NK-92 (cell line): Measurements from ENCODE around the gene ILK.
A peak's percentile ranks its signal among the peaks of the same experiment; 100 is the strongest.

Source experiments
- DNase-seq: peaks from one replicate; lab custom pipeline; 2025; ENCODE audit not compliant: unreplicated experiment; lab: John Stamatoyannopoulos, UW

The ILK gene

DNA sequence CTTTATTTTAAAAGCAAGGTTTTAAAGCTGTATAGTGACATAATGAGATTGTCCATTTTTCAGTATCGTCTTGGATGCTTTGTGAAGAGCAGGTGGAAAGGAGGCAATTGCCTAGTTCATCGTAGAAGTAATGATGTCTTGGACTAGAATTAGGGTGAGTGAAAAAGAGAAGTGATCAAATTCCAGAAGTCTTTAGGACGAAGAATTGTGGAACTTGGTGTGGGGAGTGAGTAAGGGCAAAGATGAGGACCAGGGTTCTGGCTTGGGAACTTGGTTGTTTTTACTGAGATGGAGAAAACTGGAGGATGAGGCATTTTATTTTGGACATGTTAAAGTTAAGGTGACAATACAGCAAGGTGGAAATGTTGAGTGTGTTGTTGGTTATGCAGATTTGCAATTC is 1.2 kb downstream of the ILK start:
- DNase-seq: no peak

DNA sequence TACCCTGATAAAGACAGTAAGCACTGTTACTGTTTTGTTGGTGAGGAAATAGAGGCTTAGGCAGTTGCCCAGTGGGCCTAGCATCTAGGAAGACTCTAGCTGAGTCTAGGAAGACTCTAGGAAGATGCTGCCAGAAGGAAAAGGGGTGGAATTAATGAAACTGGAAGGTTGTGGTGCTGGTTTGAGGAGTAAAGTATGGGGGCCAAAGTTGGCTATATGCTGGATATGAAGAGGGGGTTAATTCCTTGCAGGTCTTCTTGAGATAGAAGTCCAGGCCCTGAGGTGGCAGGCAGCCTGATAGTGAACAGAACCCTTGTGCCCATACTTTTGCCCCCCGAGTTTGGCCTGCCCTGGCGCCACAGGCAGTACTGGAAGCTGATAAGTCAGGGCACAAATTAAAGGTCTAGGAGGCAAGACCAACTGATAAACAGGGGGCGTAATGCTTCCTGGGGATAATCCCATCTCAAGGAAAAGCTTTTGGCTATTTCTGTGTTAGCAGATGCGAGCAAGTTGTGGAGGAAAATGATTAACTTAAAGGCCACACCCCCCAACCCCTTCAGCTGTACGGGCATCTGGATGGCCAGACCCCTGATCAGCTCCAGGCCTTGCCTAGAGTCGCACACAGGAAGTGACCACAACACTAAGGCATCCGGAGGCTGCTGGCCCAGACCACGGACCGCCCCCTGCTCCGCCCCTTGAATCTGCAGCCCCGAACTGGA is 3.1 kb downstream of the ILK start:
- no peak for DNase-seq

DNA sequence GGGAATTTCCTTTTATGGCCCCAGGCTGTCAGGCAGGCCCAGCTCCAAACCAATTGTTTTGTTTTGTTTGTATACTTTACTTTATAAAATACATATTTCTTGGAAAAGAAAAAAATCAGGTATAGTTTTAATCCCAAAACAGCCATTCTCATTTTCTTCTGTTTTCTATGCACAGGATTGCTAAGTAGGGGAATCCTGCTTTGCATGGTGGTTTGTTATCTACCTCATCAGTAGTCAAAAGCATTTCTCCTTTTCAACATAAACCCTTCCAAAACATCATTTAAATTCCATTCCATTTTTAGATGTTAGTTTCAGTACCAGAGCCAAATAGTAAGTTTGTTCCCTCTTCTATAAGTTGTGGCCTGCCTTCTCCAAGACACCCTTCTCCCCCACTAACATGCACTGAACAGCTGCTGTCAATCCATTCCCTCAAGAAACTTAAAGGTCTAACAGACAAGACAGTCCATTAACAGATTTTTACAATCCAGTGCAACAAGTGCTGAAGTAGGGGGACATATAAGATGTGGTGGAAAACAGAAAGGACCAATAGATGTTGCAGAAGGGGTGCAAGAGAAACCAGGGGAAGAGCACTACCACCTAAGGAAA is 3.7 kb downstream of the ILK start:
- no peak for DNase-seq

DNA sequence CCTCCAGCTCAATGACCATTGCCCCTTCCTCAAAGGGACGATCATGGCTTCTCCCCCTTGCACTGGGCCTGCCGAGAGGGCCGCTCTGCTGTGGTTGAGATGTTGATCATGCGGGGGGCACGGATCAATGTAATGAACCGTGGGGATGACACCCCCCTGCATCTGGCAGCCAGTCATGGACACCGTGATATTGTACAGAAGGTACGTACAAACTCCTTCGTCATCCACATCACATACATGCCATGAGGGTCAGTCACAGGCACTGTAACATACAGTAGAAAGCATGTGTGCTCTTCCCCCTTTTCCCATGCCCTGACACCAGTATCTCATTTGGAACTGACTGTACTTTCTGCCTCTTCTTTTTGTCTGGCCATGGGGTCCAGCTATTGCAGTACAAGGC is 4.4 kb downstream of the ILK start:
- no peak for DNase-seq

DNA sequence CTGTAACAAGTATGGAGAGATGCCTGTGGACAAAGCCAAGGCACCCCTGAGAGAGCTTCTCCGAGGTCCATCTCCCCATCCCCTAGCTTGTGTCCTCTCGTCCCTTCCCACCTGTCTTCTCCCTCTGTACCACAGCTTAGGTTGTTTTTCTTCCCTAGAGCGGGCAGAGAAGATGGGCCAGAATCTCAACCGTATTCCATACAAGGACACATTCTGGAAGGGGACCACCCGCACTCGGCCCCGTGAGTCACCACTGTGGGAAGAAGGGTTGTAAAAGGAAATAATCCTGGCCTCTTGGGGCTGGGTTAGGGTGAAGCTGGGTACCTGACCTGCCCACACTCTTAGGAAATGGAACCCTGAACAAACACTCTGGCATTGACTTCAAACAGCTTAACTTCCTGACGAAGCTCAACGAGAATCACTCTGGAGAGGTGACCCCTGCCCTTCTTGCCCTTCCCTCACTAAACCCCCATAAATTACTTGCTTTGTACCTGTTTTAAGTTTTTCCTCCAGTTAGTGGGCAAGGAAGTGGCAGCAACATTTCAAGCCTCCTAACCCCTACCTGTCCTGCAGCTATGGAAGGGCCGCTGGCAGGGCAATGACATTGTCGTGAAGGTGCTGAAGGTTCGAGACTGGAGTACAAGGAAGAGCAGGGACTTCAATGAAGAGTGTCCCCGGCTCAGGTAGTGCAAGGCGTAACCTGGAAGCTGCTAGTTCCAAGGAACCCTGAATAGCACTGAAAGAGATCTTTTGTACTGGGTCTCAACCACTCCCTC is 5.3 kb downstream of the ILK start:
- no peak for DNase-seq

DNA sequence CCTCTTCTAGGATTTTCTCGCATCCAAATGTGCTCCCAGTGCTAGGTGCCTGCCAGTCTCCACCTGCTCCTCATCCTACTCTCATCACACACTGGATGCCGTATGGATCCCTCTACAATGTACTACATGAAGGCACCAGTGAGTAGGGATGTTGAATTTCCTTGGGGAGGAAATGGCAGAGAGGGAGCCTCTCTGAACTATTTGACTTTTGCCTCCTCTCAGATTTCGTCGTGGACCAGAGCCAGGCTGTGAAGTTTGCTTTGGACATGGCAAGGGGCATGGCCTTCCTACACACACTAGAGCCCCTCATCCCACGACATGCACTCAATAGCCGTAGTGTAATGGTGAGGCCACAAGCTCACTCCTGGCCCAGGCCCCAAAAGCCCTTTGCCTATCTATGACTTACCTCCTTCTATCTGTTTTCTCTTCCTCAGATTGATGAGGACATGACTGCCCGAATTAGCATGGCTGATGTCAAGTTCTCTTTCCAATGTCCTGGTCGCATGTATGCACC is 6.0 kb downstream of the ILK start:
- DNase-seq: no peak

DNA sequence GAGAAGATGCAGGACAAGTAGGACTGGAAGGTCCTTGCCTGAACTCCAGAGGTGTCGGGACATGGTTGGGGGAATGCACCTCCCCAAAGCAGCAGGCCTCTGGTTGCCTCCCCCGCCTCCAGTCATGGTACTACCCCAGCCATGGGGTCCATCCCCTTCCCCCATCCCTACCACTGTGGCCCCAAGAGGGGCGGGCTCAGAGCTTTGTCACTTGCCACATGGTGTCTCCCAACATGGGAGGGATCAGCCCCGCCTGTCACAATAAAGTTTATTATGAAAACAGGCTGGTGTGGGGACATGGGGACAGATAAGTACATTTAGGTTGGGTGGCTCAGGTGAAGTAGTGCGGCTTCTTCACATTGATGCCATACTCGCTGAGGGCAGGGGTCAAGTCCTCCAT is 7.0 kb downstream of the ILK start:
- DNase-seq: no peak

DNA sequence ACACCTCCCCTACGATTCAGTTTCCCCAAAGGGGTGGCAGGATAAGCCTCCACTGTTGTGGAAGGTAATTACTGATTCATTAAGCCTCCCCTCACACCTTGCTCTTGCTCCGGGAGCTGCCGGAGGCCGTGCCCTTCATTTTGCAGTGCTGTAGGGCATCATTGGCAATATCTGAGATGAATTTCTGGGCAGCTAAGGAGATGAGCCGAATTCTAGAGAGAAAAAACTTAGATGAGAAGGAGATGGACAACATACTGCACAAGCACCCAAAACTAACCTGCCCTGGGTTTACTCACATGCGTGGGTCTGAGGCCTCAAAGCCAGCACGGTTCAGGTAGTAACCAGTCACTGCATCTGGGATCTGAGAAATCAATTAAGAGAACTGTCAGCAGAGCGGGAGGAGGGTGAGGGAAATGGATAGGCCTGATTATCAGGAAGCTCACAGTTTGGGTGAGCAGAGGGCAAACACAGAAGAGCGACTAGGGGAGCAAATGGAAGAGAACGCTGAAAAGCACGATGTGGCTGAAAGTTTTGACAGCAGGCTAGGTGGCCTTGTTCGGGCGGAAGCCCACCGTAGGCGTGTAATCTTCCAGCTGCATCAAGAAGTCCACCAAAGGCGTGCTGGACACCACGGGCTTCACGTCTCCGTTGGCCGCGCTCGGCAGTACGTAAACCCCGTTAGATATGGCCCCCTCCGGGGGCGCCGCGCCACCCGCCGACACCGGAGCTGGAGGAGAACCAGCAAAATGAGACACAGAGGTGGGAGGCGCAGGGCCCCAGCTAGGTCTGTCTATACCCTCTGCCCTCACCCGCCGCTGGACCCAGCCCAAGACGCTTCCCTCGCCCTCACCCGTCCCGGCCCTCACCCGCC is 7.8 kb downstream of the ILK start:
- no peak for DNase-seq

DNA sequence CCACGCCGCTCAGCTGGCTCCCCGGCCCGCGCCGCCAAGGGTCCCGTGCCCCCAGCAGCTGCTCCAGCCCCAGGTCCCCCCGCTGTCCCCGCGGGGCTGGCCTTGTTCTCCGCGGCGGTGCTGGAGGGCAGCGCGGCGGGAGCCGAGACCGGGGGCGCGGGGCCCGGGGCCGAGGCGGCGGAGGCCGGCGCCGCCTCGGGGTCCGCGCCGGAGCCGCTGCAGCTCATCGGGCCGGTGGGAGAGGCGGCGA is 8.3 kb downstream of the ILK start:
- no peak for DNase-seq

DNA sequence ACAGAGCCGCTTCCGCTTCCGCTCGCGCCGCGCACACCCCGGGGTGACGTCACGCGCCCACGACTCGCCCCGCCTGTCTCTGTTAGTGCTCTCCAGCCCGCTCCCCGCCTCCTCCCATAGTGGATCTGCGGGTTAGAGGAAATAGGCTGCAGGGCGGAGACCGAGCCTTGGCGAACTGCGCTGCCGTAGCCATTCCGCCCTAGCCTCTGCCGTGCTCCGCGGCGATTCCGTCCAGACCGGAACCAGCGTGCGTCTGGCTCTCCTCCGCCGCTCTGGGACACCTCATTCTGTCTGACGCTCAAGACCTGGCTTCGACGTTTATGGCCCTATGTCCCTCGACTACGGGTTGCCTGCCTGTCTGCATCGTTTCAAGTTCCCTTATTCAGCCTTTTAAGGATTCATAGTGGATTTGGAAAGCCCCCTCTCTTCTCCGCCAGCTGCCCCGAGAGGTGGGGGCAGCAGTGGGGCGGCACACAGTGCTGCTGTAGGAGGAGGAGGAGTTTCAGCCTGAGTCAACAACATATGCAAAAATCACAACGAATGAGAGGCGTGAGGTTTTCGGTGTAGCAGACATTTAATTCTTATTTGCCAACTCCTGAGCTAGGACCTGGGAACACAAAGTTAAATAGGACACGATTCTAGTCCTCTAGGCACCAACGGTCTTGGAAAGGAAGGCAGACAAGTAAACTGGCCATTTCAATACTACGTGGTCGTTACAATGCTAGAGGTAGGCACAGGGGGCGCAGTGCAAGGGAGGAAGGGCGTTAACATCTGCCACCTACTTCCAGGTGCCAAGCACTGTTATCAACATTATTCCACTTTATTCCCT is 8.9 kb downstream of the ILK start, which contains the start of gene TAF10:
TAF10 (minus strand) TSS at position 4 of the 829 bp plus-strand sequence. CDS start 27 bp downstream, outside the sequence.
- peak; percentile 68 for DNase-seq

DNA sequence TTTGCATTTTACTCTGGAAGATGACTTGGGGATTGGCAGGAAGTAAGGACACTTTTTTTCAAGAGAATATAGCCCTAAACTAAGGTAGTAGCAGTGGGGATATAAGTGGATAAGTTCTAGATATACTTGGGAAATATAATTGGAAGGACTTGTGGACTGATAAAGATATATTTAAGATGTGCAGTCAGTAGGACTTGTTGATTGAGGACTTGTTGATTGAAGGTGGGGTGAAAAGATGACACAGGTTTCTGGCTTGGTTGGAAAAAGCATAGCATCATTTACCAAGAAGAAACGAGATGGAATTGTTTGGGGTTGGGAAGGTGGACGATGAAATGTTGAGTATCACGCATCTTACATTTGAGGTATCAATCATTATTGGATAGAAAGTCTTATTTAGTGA is 9.9 kb downstream of the ILK start:
- no peak for DNase-seq

DNA sequence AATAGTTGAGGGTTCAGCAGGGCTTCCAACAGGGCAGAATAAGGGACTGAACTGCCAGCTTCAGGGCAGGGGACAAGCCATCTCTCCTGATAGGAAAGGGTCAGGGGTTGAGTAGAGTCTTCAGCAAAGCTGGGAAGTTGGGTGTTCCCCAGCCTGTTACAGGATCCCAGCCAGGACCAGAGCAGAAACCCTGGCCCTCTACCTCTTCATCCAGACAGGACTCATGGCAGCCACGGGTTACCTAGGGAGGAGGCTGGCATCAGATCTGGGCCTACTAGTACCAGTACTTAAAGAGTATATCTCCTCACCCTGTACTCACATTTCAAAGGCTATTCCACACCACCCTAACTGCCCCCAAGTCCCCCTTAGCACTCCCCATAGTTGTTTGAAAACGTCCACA is 10.9 kb downstream of the ILK start:
- DNase-seq: no peak

DNA sequence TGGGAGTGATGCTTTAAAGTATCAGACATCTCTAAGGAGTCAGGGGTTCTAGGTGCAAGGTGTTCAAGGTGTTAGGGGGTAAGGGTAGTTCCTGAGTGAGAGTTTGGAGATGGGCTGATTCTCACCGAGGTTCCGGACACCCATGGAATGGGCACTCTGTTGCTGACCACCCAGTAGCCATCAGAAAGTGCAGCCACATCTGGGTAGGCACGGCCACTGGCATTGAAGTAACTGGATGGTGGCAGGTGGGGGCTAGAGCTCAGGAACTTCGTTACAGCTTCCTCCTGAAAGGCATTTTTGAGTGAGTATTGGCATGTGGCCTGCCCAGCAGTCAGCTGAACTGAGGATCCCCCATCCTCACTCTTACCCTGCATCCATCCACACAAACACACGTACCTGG is 11.5 kb downstream of the ILK start:
- DNase-seq: no peak

DNA sequence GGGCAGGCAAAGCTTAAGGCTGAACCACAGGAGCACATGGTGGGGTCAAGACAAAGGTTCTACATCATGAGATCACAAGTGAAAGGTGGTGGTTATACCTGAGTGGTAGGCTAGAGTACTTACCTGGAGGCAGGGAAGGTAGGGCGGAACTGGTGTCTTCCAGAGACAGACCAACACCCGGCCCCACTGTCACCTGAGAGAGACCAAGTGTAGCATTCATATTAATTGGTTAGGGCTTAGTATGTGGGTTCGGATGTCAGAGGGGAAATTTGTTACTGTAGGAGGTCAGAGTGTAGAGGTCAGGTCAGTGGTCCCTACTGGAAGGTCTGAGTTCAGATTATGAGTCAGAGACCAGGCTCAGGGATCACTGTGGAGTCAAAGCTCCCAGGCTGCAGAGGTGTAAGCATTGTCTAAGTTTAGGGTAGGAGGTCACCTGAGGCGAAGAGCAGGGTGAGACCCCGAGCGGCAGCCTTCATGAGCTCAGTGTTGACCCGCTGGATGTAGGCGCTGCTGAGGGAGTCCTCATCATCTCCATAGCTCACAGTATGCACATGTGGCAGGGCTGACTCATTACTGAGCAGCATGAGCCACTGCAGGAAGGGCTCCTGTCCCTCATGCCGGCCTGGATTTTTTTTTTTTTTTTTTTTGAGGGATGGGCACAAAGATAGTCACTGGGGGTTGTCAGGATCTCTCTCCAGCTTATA is 12.5 kb downstream of the ILK start:
- no peak for DNase-seq

DNA sequence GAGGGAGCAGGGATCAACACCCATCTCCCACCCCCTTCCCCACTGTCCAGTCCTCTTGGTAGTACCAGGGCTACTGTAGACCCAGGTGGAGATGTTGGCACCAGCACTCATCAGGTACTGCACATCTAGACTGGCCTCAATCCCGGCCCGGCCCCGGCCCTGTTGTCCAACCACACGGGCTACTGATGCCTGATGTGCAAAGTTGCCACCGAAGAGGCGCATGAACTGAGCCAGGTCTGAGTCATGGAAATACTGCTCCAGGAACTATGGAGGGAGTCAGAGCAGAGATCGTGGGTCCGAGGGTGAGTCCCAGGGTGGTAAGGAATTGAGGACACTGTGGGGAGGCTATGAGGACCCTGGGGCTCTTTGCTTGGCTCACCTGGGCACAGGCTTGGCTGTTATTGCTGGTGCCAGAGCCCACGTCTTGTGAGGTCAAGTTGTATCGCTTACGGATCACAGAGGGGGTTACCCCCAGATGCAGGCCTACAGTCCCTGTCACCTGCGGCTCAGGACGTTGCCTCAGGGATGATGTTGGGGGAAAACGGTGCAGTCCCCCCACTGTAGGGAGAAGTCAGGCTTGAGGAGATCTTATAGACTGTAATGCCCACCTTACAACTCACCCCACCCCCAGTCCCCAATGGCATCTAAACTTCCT is 13.1 kb downstream of the ILK start:
- no peak for DNase-seq

DNA sequence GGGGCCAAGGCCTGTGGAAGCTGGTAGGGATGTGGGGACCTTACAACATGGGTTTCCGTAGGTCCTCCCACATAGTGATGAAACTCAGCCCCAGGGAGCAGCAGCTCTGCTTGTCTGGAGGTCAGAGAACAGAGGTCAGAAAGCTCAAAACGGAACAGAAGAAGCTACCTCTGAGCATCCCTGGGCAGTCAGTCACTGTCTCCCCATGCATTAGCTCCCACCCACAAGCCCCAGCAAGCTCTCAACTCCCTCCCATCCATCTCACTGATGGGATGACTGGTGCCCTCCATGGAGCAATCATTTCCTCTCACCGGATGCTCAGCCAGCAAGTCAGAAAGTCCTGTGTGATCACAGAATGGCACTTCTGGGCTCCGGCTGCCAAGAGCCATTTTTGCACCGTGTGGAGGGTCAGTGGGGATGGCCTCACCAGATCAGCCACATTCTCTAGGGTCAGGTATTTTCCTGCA is 13.8 kb downstream of the ILK start:
- no peak for DNase-seq

DNA sequence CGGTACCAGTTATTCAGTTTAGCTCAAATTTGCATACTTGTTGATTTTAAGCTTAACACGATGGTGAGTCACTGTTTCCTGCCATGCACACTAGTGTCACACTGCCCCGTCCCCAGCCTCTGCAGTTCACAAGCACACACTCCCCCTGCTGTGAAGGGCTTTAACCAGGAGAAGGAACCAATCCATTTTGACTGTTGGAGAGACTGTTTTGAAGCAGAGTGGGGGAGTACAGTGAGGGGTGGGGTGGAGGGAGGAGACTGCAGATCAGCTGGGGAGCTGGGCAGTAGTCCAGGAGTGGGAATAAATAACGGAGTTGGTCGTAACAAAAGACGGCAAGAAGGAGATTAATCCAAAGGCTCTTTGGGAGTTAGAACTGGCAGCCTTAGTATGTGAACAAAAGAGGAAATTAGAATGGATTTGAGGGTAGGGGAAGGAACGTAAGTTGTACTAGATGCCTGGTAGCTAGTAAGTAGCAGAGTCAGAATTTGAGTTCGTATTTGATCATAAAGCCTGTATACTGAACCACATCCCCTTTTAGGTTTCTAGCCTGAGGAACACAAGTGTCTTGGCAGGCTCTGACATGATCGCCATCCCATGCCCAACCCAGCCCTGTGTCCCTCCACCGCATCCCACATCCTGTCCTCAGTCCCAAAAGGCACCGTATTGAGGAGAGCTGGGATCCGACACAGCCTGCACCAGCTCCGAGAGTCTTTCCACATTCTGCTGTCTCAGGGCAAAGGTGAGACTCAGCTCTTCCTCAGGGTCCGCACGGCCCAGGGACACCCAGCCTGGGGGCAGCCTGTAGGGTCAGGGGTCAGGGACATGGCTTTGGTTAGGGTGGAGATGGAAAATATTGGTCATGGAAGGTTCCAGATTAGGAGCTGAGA is 14.8 kb downstream of the ILK start:
- no peak for DNase-seq
